ENCODE data around the gene ROR2.

DNA sequence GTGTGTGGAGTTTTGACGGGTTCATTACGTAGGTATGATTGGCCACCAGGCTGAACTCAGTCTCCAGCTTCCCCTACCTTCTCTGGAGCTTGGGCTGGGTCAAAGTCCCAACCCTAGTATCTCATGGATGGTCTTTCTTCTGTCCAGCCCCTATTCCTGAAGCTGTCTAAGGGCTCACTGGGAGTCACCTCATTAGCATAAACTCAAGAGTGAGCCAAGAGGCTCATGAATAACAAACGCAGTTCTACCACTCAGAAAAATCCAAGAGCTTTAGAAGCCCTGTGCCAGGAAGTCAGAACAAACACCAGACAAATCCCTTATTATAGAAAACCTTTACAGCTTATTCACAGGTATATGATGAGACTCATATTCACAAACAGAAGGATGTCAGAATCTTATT is 346.1 kb downstream of the ROR2 start:
- TF ChIP-seq, protein P1, sequence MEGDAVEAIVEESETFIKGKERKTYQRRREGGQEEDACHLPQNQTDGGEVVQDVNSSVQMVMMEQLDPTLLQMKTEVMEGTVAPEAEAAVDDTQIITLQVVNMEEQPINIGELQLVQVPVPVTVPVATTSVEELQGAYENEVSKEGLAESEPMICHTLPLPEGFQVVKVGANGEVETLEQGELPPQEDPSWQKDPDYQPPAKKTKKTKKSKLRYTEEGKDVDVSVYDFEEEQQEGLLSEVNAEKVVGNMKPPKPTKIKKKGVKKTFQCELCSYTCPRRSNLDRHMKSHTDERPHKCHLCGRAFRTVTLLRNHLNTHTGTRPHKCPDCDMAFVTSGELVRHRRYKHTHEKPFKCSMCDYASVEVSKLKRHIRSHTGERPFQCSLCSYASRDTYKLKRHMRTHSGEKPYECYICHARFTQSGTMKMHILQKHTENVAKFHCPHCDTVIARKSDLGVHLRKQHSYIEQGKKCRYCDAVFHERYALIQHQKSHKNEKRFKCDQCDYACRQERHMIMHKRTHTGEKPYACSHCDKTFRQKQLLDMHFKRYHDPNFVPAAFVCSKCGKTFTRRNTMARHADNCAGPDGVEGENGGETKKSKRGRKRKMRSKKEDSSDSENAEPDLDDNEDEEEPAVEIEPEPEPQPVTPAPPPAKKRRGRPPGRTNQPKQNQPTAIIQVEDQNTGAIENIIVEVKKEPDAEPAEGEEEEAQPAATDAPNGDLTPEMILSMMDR (IDR thresholded peaks at IDR 0.05) = no peak
- no peak for TF ChIP-seq EP300 (IDR thresholded peaks at IDR 0.05)
